A549 (cell line): Measurements from ENCODE around the gene UFD1. TPM values are rescaled to one million over a fixed set of nuclear protein-coding genes. Genes with fewer than 3 reads are reported as not detected.

Experiments used
- ATAC-seq, 2 experiments: fragments of 200-7000 bp in 1 of 2; fragments of >200 bp in 1 of 2; cut with Nextera tagmentation in 1 of 2; cut with Tn5 transposase in 1 of 2; 3 replicates each; pipeline versions ENCODE4 v1.8.0 to v1.9.1; 2018 to 2020; ENCODE audit warnings: mild to moderate bottlenecking in 1 of 2, moderate library complexity in 1 of 2
- CTCF ChIA-PET: fragments of 300-600 bp; sonication (Branson Sonifier 250); formaldehyde crosslinking; extraction: SDS; loops from one replicate; lab custom pipeline; 2021; ENCODE audit warnings: antibody characterized with exemption, inconsistent platforms; lab: Yijun Ruan, JAX
- POLR2A ChIA-PET: fragments of 350-600 bp; formaldehyde crosslinking; extraction: SDS; loops from one replicate; lab custom pipeline; 2021; ENCODE audit warnings: antibody characterized with exemption, inconsistent platforms; lab: Yijun Ruan, JAX
- DNase-seq, 2 experiments: peaks; one replicate each; pipeline versions ENCODE4 v3.0.0 to v3.0.0-alpha.2; 2011 to 2016; ENCODE audit warnings: low read depth in 1 of 2, low spot score in 1 of 2
- FAIRE-seq: peaks from 2 replicates; lab custom pipeline; 2011; peaks lifted over from hg19 to GRCh38; lab: Jason Lieb, UNC
- H3K27ac ChIP-seq, 2 experiments: fragments of >200 bp; sonication (Bioruptor Twin); formaldehyde crosslinking; 3 replicates each; pipeline ENCODE4 v1.5.1; 2016 to 2017
- H3K4me1 ChIP-seq: fragments of >200 bp; sonication (Bioruptor Twin); formaldehyde crosslinking; 3 replicates; pipeline ENCODE4 v1.6.1; 2016
- H3K4me2 ChIP-seq: fragments of >200 bp; sonication (Bioruptor Twin); formaldehyde crosslinking; 3 replicates; pipeline ENCODE4 v1.6.1; 2016
- H3K4me3 ChIP-seq: fragments of >200 bp; sonication (Bioruptor Twin); formaldehyde crosslinking; 3 replicates; pipeline ENCODE4 v1.5.1; 2016
- H3K9me3 ChIP-seq: fragments of >200 bp; sonication (Bioruptor Twin); formaldehyde crosslinking; 3 replicates; pipeline ENCODE4 v1.6.1; 2016
- ATOH8 ChIP-seq: fragments of 250-450 bp; sonication (Bioruptor Pico); IDR thresholded peaks from 2 replicates; pipeline ENCODE4 v1.5.0; 2020; ENCODE audit warnings: low read depth, mild to moderate bottlenecking, moderate library complexity
- BHLHE40 ChIP-seq: IDR thresholded peaks from 2 replicates; pipeline ENCODE4 v1.6.1; 2012; ENCODE audit warnings: low read depth, low read length, inconsistent platforms
- CHD2 ChIP-seq: fragments of 150-350 bp; IDR thresholded peaks from 2 replicates; pipeline ENCODE4 v1.6.1; 2014; ENCODE audit warnings: low read length; ENCODE audit not compliant: partially characterized antibody
- E2F6 ChIP-seq: IDR thresholded peaks from 2 replicates; pipeline ENCODE4 v1.6.1; 2012; ENCODE audit warnings: low read depth, borderline replicate concordance
- EHF ChIP-seq: fragments of 250-450 bp; sonication (Bioruptor Pico); IDR thresholded peaks from 2 replicates; pipeline ENCODE4 v1.5.0; 2020; ENCODE audit warnings: mild to moderate bottlenecking
- ESRRA ChIP-seq: fragments of 150-350 bp; IDR thresholded peaks from 2 replicates; pipeline ENCODE4 v1.6.1; 2014; ENCODE audit warnings: mild to moderate bottlenecking, low read length, borderline replicate concordance
- FOXS1 ChIP-seq: fragments of 250-450 bp; sonication (Bioruptor Pico); IDR thresholded peaks from 2 replicates; pipeline ENCODE4 v1.5.0; 2020; ENCODE audit warnings: mild to moderate bottlenecking, moderate library complexity
- GATA3 ChIP-seq: IDR thresholded peaks from 2 replicates; pipeline ENCODE4 v1.6.1; 2012; ENCODE audit warnings: borderline replicate concordance
- HDAC2 ChIP-seq: fragments of 200-600 bp; sonication (generic); IDR thresholded peaks from 2 replicates; pipeline ENCODE4 v1.6.1; 2016
- JUN ChIP-seq, 2 experiments: fragments of >200 bp; sonication (Bioruptor Twin); formaldehyde crosslinking; IDR thresholded peaks; 2 replicates in 1 of 2; 3 replicates in 1 of 2; pipeline ENCODE4 v1.6.1; 2016 to 2017
- KDM1A ChIP-seq: fragments of 200-600 bp; sonication (generic); IDR thresholded peaks from 2 replicates; pipeline ENCODE4 v1.6.1; 2016; ENCODE audit warnings: low read depth, mild to moderate bottlenecking
- MAFK ChIP-seq: fragments of 450-650 bp; IDR thresholded peaks from 2 replicates; pipeline ENCODE4 v1.6.1; 2014; ENCODE audit not compliant: partially characterized antibody
- MAZ ChIP-seq: fragments of 150-350 bp; IDR thresholded peaks from 2 replicates; pipeline ENCODE4 v1.6.1; 2014; ENCODE audit warnings: antibody characterized with exemption, low read depth, low read length, borderline replicate concordance
- NFE2L2 ChIP-seq: fragments of 150-350 bp; conservative IDR thresholded peaks from 2 replicates; pipeline ENCODE4 v1.6.1; 2014; ENCODE audit warnings: low read length
- NPAS2 ChIP-seq: fragments of 250-450 bp; sonication (Bioruptor Pico); IDR thresholded peaks from 2 replicates; pipeline ENCODE4 v1.8.0; 2022; ENCODE audit warnings: mild to moderate bottlenecking, moderate library complexity, borderline replicate concordance
- POLR2A ChIP-seq: IDR thresholded peaks from 2 replicates; pipeline ENCODE4 v1.6.1; 2012; ENCODE audit warnings: mild to moderate bottlenecking, low read length
- RAD21 ChIP-seq, 2 experiments: fragments of >200 bp in 1 of 2; sonication (Bioruptor Twin) in 1 of 2; formaldehyde crosslinking in 1 of 2; IDR thresholded peaks in 1 of 2; conservative IDR thresholded peaks in 1 of 2; 2 replicates in 1 of 2; 3 replicates in 1 of 2; pipeline ENCODE4 v1.6.1; 2012 to 2018; ENCODE audit warnings: inconsistent platforms in 1 of 2
- RCOR1 ChIP-seq: fragments of 150-350 bp; IDR thresholded peaks from 2 replicates; pipeline ENCODE4 v1.6.1; 2014; ENCODE audit warnings: antibody characterized with exemption, low read length, low read depth
- REST ChIP-seq: fragments of 200-600 bp; sonication (generic); IDR thresholded peaks from 2 replicates; pipeline ENCODE4 v1.6.1; 2016; ENCODE audit warnings: antibody characterized with exemption, mild to moderate bottlenecking, moderate library complexity
- RNF2 ChIP-seq: fragments of 200-600 bp; sonication (generic); IDR thresholded peaks from 2 replicates; pipeline ENCODE4 v1.6.1; 2016; ENCODE audit warnings: low read depth, mild to moderate bottlenecking, antibody characterized with exemption, moderate library complexity, borderline replicate concordance
- TP53 ChIP-seq: fragments of 250-450 bp; sonication (Bioruptor Pico); IDR thresholded peaks from 2 replicates; pipeline ENCODE4 v1.5.0; 2021; ENCODE audit warnings: mild to moderate bottlenecking, moderate library complexity
- ZC3H11A ChIP-seq: fragments of 450-650 bp; IDR thresholded peaks from 2 replicates; pipeline ENCODE4 v1.6.1; 2014; ENCODE audit warnings: antibody characterized with exemption, mild to moderate bottlenecking
- ZSCAN20 ChIP-seq: fragments of 250-450 bp; sonication (Bioruptor Pico); IDR thresholded peaks from 2 replicates; pipeline ENCODE4 v1.8.0; 2022; ENCODE audit warnings: mild to moderate bottlenecking, moderate library complexity
- WGBS: methylation state at CpG from one replicate; pipeline ENCODE4 v1.1.6; 2017; ENCODE audit errors: missing lambda C conversion rate; 5-methylcytosine and 5-hydroxymethylcytosine counted together
- polyA minus RNA-seq: library from RNA; depleted of rRNA, polyadenylated mRNA; stranded (reverse); fragments of >200 nt; gene quantifications from 2 replicates; pipeline ENCODE4 v1.2.3, GENCODE V29; 2011; rRNA and poly(A)+ RNA removed
- polyA plus RNA-seq, 4 experiments: library from polyadenylated mRNA; depleted of rRNA in 3 of 4; stranded (reverse); fragments of >200 nt; fragmentation: RNase III in 1 of 4; extraction: RNeasy Plus Mini Kit Qiagen cat#74134 plus additional on column Dnase treatment in 1 of 4; gene quantifications; 2 replicates in 3 of 4; 3 replicates in 1 of 4; pipeline ENCODE4 v1.2.3, GENCODE V29; 2011 to 2017
- TF ChIP-seq, protein P1 (sequence below): IDR thresholded peaks from 2 replicates; pipeline ENCODE4 v1.6.1; 2012
- TF ChIP-seq, protein P2 (sequence below): fragments of 250-450 bp; sonication (Bioruptor Pico); IDR thresholded peaks from 2 replicates; pipeline ENCODE4 v1.5.0; 2021; ENCODE audit warnings: mild to moderate bottlenecking, moderate library complexity, borderline replicate concordance

Gene UFD1, protein sequence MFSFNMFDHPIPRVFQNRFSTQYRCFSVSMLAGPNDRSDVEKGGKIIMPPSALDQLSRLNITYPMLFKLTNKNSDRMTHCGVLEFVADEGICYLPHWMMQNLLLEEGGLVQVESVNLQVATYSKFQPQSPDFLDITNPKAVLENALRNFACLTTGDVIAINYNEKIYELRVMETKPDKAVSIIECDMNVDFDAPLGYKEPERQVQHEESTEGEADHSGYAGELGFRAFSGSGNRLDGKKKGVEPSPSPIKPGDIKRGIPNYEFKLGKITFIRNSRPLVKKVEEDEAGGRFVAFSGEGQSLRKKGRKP
- polyA plus RNA-seq (2011; rRNA removed) (96.1 and 117 TPM in 2 replicates), polyA plus RNA-seq (2017; fragmentation: RNase III; extraction: RNeasy Plus Mini Kit Qiagen cat#74134 plus additional on column Dnase treatment) (94.4 to 109 TPM (median 95.4 TPM) in 3 replicates), polyA minus RNA-seq (102 and 137 TPM in 2 replicates)
- polyA plus RNA-seq (2012; cell fraction: cytosol; rRNA removed), result 151 and 152 TPM in 2 replicates
- 87.3 and 107 TPM in 2 replicates for polyA plus RNA-seq (2012; cell fraction: nucleus; rRNA removed)

DNA sequence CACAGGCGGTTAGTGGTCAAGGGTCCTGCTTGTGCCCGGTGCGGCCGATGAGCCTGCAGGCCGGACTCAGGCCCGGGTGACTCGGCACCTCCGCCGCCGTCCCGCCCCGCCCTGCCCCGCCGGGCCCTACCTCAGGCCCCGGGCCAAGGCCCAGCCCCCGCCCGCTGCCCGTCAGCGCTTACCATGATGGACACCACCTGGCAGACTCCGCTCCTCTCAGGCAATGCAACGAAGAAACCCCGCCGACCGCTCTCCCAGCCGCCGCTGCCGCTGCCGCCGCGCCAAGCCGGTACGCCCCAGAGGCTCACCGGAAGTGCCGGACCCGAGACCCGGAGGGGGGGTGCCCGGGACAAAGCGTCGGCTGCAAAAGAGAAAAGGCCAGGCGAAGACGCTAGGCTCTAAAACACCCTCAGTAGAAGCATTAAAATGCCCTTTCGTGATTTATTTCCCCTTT, at the start of gene UFD1:
Gene UFD1 (minus strand): TSS at position 293 of the 454 bp plus-strand sequence. CDS start 108 bp downstream, at position 185.
- ATAC-seq, result peak; percentile 85 to 86
- TF ChIP-seq POLR2A, result peak; percentile 40; the same call in 1 of the 2 replicates
- no peak for TF ChIP-seq NPAS2 (CRISPR knock-in tag)
- TF ChIP-seq MAFK, result no peak
- TF ChIP-seq E2F6, result no peak
- TF ChIP-seq BHLHE40, result peak; percentile 60
- TF ChIP-seq JUN (IDR thresholded peaks at IDR 0.05), result peak in 1 of 2 experiments; percentile 71; a peak in 3 of 5 replicates
- TF ChIP-seq, protein P1, sequence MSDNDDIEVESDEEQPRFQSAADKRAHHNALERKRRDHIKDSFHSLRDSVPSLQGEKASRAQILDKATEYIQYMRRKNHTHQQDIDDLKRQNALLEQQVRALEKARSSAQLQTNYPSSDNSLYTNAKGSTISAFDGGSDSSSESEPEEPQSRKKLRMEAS, result peak; percentile 45; the same call in 1 of the 2 replicates
- TF ChIP-seq GATA3, result peak; percentile 74
- TF ChIP-seq, all 56 proteins: peak for 5
- WGBS, result 1% methylated on average over 10 of the region's 42 CpGs
- FAIRE-seq (no peak), DNase-seq (peak; percentile 40 to 78)
- CTCF ChIA-PET, result interaction anchor here (1.0 to 1.6 kb wide), 3 partner anchors 13 to 335 kb away, joined by 3 to 4 read pairs (median 3); partner anchors contain the start of gene ESS2
- Histone ChIP-seq H3K4me1 (peaks cover 13% of the 10 kb centered on the region), H3K9me3 (no peaks in the 10 kb centered on the region), H3K4me2 (peak within 1 kb of the TSS; percentile 98), H3K27ac (peak within 1 kb of the TSS; percentile 98), H3K4me3 (peak within 1 kb of the TSS; percentile 96)
- POLR2A ChIA-PET, result interaction anchor here (1.3 to 1.6 kb wide), 2 partner anchors 10 to 47 kb away, joined by 4 to 5 read pairs; partner anchors contain the start of genes HIRA and MRPL40

DNA sequence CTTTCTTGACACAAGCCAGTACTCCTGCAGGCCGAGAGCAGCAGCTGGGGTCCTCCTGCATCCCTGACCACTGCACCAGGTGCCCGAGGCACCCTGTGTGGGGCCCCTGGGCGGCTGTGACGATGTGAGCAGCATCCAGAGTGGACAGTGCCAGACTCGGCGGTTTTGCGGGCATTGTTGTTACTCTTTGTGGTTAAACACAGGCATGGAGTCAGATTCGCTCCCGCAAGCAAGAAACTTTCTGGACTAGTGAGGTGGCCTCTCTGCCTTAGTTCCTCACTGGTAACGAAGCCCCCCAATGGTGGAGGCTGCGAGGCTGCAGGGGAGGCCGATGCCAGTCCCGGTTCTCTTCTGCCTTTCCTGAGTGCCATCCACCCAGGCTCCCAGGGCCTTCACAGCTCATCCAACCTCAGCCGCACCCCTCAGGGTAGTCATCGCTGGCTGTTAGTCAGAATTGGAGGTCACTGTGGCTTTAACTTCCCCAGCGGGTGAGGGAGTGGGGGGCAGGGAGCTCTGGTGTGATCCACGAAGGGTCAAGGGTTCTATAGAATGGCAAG, 48.9 kb upstream of the UFD1 start:
- H3K4me3 ChIP-seq, result no peak overlapping the region
- no peaks in the 10 kb centered on the region for H3K4me1 ChIP-seq
- TF ChIP-seq, protein P1, result no peak
- TF ChIP-seq REST, result no peak
- TF ChIP-seq RAD21 (conservative IDR thresholded peaks at IDR 0.05 in 1 of 2, IDR thresholded peaks at IDR 0.05 in 1 of 2), result no peak
- TF ChIP-seq, protein P2, sequence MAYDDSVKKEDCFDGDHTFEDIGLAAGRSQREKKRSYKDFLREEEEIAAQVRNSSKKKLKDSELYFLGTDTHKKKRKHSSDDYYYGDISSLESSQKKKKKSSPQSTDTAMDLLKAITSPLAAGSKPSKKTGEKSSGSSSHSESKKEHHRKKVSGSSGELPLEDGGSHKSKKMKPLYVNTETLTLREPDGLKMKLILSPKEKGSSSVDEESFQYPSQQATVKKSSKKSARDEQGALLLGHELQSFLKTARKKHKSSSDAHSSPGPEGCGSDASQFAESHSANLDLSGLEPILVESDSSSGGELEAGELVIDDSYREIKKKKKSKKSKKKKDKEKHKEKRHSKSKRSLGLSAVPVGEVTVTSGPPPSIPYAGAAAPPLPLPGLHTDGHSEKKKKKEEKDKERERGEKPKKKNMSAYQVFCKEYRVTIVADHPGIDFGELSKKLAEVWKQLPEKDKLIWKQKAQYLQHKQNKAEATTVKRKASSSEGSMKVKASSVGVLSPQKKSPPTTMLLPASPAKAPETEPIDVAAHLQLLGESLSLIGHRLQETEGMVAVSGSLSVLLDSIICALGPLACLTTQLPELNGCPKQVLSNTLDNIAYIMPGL, result no peak
- no peak for TF ChIP-seq ZC3H11A
- no peak for TF ChIP-seq ESRRA
- TF ChIP-seq EHF (CRISPR knock-in tag), result no peak
- no peak for TF ChIP-seq MAFK
- TF ChIP-seq RCOR1, result no peak
- TF ChIP-seq KDM1A, result no peak
- no peak for TF ChIP-seq ZSCAN20 (CRISPR knock-in tag)
- TF ChIP-seq MAZ, result no peak
- TF ChIP-seq FOXS1 (CRISPR knock-in tag), result no peak
- no peak for TF ChIP-seq NPAS2 (CRISPR knock-in tag)
- no peak for TF ChIP-seq ATOH8 (CRISPR knock-in tag)
- TF ChIP-seq TP53, result no peak
- no peak for TF ChIP-seq CHD2
- no peak for TF ChIP-seq RNF2
- no peak for TF ChIP-seq HDAC2
- no peak for TF ChIP-seq NFE2L2
- ATAC-seq (no peak), DNase-seq (no peak), FAIRE-seq (no peak)
- WGBS, result 100% methylated on average over 1 of the region's 17 CpGs
- ChIA-PET POLR2A (no interaction called here), CTCF (no interaction called here)
- H3K4me2 ChIP-seq, result no peak overlapping the region
- no peak overlapping the region for H3K27ac ChIP-seq
- no peaks in the 10 kb centered on the region for H3K9me3 ChIP-seq
